IMR-90 (cell line): ENCODE data around the gene PDIA4. TPM values are rescaled to one million over a fixed set of nuclear protein-coding genes. Genes with fewer than 3 reads are reported as not detected.

Experiments
- ATAC-seq: fragments of 200-7000 bp; cut with Tn5 transposase; 2 replicates; pipeline ENCODE4 v1.9.1; 2020; ENCODE audit warnings: low read depth, mild to moderate bottlenecking, moderate library complexity
- BruUV-seq: library from RNA; stranded (reverse); fragments of 400-500 nt; replicated peaks from 2 replicates; lab custom pipeline; 2021; lab: Mats Ljungman, UMichigan
- CTCF ChIA-PET: fragments of 300-600 bp; formaldehyde crosslinking; extraction: SDS; loops from one replicate; lab custom pipeline; 2021; ENCODE audit warnings: antibody characterized with exemption; lab: Yijun Ruan, JAX
- POLR2A ChIA-PET: fragments of 300-600 bp; sonication (Branson Sonifier 250); formaldehyde crosslinking; loops from one replicate; lab custom pipeline; 2022; ENCODE audit warnings: antibody characterized with exemption; ENCODE audit not compliant: unreplicated experiment; lab: Charles Lee
- DNase-seq: peaks from one replicate; pipeline ENCODE4 v3.0.0; 2013
- H2AFZ ChIP-seq: replicated peaks from 2 replicates; pipeline ENCODE3; 2013; ENCODE audit warnings: low read length, mild to moderate bottlenecking; ENCODE audit not compliant: poor library complexity
- H2AK5ac ChIP-seq: 2 replicates; pipeline ENCODE4 v1.6.1; 2013; ENCODE audit warnings: low read depth, low read length, inconsistent platforms
- H2AK9ac ChIP-seq: replicated peaks from 2 replicates; pipeline ENCODE3; 2013; ENCODE audit warnings: mild to moderate bottlenecking, low read depth, low read length, moderate library complexity; ENCODE audit not compliant: poor library complexity
- H2BK120ac ChIP-seq: 2 replicates; pipeline ENCODE4 v1.6.1; 2013; ENCODE audit warnings: low read depth, low read length, inconsistent platforms
- H2BK15ac ChIP-seq: 3 replicates; pipeline ENCODE4 v1.6.1; 2013; ENCODE audit warnings: low read depth, low read length, inconsistent platforms
- H2BK20ac ChIP-seq: 2 replicates; pipeline ENCODE4 v1.6.1; 2013; ENCODE audit warnings: low read depth, mild to moderate bottlenecking, inconsistent platforms, low read length, moderate library complexity
- H2BK5ac ChIP-seq: 2 replicates; pipeline ENCODE4 v1.6.1; 2013; ENCODE audit warnings: mild to moderate bottlenecking, low read depth, low read length, inconsistent platforms; ENCODE audit not compliant: poor library complexity, severe bottlenecking
- H3K14ac ChIP-seq: replicated peaks from 2 replicates; pipeline ENCODE4 v1.6.1; 2013; ENCODE audit warnings: low read depth, low read length, inconsistent platforms
- H3K18ac ChIP-seq: 2 replicates; pipeline ENCODE4 v1.6.1; 2013; ENCODE audit warnings: low read depth, low read length, control low read depth
- H3K23ac ChIP-seq: 2 replicates; pipeline ENCODE4 v1.6.1; 2013; ENCODE audit warnings: low read depth, low read length, inconsistent platforms
- H3K27ac ChIP-seq: 2 replicates; pipeline ENCODE4 v1.5.1; 2013; ENCODE audit warnings: mild to moderate bottlenecking, control low read depth, low read length; ENCODE audit not compliant: insufficient read depth
- H3K27me3 ChIP-seq: 2 replicates; pipeline ENCODE4 v1.6.1; 2013; ENCODE audit warnings: low read length; ENCODE audit not compliant: control insufficient read depth, insufficient read depth
- H3K36me3 ChIP-seq: 2 replicates; pipeline ENCODE4 v1.6.1; 2013; ENCODE audit warnings: low read length, mixed read lengths; ENCODE audit not compliant: control insufficient read depth, insufficient read depth
- H3K4ac ChIP-seq: 2 replicates; pipeline ENCODE4 v1.6.1; 2013; ENCODE audit warnings: low read depth, low read length, inconsistent platforms
- H3K4me1 ChIP-seq: 2 replicates; pipeline ENCODE4 v1.6.1; 2013; ENCODE audit warnings: low read length, mixed read lengths; ENCODE audit not compliant: control insufficient read depth, insufficient read depth
- H3K4me2 ChIP-seq: 2 replicates; pipeline ENCODE4 v1.6.1; 2013; ENCODE audit warnings: low read depth, mild to moderate bottlenecking, control low read depth, low read length, moderate library complexity
- H3K4me3 ChIP-seq: 2 replicates; pipeline ENCODE4 v1.5.1; 2013; ENCODE audit warnings: low read depth, mild to moderate bottlenecking, control low read depth, low read length, moderate library complexity; ENCODE audit not compliant: insufficient read depth
- H3K56ac ChIP-seq: 2 replicates; pipeline ENCODE4 v1.6.1; 2013; ENCODE audit warnings: low read length, inconsistent platforms; ENCODE audit not compliant: insufficient read depth; ENCODE audit errors: extremely low read depth
- H3K79me1 ChIP-seq, 2 experiments: 2 replicates each; pipeline ENCODE4 v1.6.1; 2013; ENCODE audit warnings: low read length in 2 of 2, inconsistent platforms in 1 of 2, low read depth in 1 of 2
- H3K9ac ChIP-seq: 2 replicates; pipeline ENCODE4 v1.6.1; 2013; ENCODE audit warnings: low read depth, low read length, control low read depth
- H3K9me1 ChIP-seq: 2 replicates; pipeline ENCODE4 v1.6.1; 2013; ENCODE audit warnings: low read length, inconsistent platforms; ENCODE audit not compliant: insufficient read depth
- H3K9me3 ChIP-seq: 2 replicates; pipeline ENCODE4 v1.6.1; 2013; ENCODE audit warnings: low read length; ENCODE audit not compliant: control insufficient read depth, insufficient read depth
- H4K20me1 ChIP-seq: 2 replicates; pipeline ENCODE4 v1.6.1; 2013; ENCODE audit warnings: low read length, inconsistent platforms; ENCODE audit not compliant: insufficient read depth
- H4K5ac ChIP-seq: 2 replicates; pipeline ENCODE4 v1.6.1; 2013; ENCODE audit warnings: mild to moderate bottlenecking, low read depth, low read length, control low read depth
- H4K8ac ChIP-seq, 2 experiments: 2 replicates each; pipeline ENCODE4 v1.6.1; 2013; ENCODE audit warnings: low read depth in 2 of 2, low read length in 2 of 2, control low read depth in 1 of 2, inconsistent platforms in 1 of 2
- H4K91ac ChIP-seq: 2 replicates; pipeline ENCODE4 v1.6.1; 2013; ENCODE audit warnings: low read depth, low read length, inconsistent platforms; ENCODE audit not compliant: insufficient read depth
- BHLHE40 ChIP-seq: fragments of 150-350 bp; IDR thresholded peaks from 2 replicates; pipeline ENCODE4 v1.6.1; 2016; ENCODE audit warnings: mild to moderate bottlenecking, low read depth, low read length
- ELK1 ChIP-seq: fragments of 150-350 bp; IDR thresholded peaks from 2 replicates; pipeline ENCODE4 v1.6.1; 2016; ENCODE audit warnings: low read depth, mild to moderate bottlenecking, low read length, moderate library complexity, borderline replicate concordance
- MXI1 ChIP-seq: IDR thresholded peaks from 2 replicates; pipeline ENCODE4 v1.6.1; 2012; ENCODE audit warnings: low read depth, mild to moderate bottlenecking, low read length, moderate library complexity, borderline replicate concordance
- NFE2L2 ChIP-seq: fragments of 150-350 bp; IDR thresholded peaks from 2 replicates; pipeline ENCODE4 v1.6.1; 2016; ENCODE audit warnings: low read depth, mild to moderate bottlenecking, low read length
- RCOR1 ChIP-seq: IDR thresholded peaks from 2 replicates; pipeline ENCODE4 v1.6.1; 2012; ENCODE audit warnings: mild to moderate bottlenecking, low read length, improper control_type of control experiment; ENCODE audit not compliant: insufficient replicate concordance
- WGBS, 2 experiments: methylation state at CpG; one replicate each; pipeline versions ENCODE4 v1.1.5 to v1.1.7; 2013; ENCODE audit warnings: missing lambda C conversion rate in 2 of 2; ENCODE audit not compliant: insufficient read length in 1 of 2; ENCODE audit errors: extremely low coverage in 2 of 2; 5-methylcytosine and 5-hydroxymethylcytosine counted together
- dilution Hi-C: fragments of 300-500 bp; cut with HindIII; formaldehyde crosslinking; loops from one replicate; pipeline ENCODE4 v1.14.3; 2018; ENCODE audit warnings: low sequenced_read_pairs; ENCODE audit not compliant: unreplicated experiment
- in situ Hi-C: fragments of 300-500 bp; cut with MboI; formaldehyde crosslinking; loops from 3 replicates; pipeline ENCODE4 v1.14.3; 2019; ENCODE audit warnings: low sequenced_read_pairs, inconsistent platforms, mixed read lengths
- intact Hi-C: fragments of 100-400 bp; cut with micrococcal nuclease; formaldehyde crosslinking; loops from 2 replicates; pipeline ENCODE4 v1.10.0; 2022
- polyA plus RNA-seq, 3 experiments: library from polyadenylated mRNA; depleted of rRNA; stranded (reverse); fragments of >200 nt; gene quantifications; 2 replicates each; pipeline ENCODE4 v1.2.3, GENCODE V29; 2012; ENCODE audit warnings: low replicate concordance in 1 of 3
- total RNA-seq: library from RNA; depleted of rRNA; stranded (reverse); fragments of >200 nt; gene quantifications from 2 replicates; pipeline ENCODE4 v1.2.3, GENCODE V29; 2012

PDIA4 gene
- total and polyA plus RNA-seq, 2 of the 4 experiments (the other 2 are of a cell fraction): 241 to 304 TPM

GRCh38 chr7:149067869-149068268 is 39.6 kb upstream of the PDIA4 start:
- intact Hi-C loops: loop anchor here (5.0 kb wide), 1 partner anchor 81 kb away; no protein-coding TSS in a partner anchor
- Histone ChIP-seq H2BK120ac (no peak overlapping the region), H3K79me1 (0 out of 4 replicates have a peak, but pooled peaks cover 0 to 4% of the 10 kb centered on the region in 2 experiments), H2BK20ac (no peak overlapping the region), H4K91ac (no peak overlapping the region), H3K56ac (no peak overlapping the region), H2AK5ac (no peak overlapping the region), H3K23ac (no peak overlapping the region), H3K4me3 (no peak overlapping the region), H2AFZ (no peak overlapping the region), H3K36me3 (peaks cover 21% of the 10 kb centered on the region), H3K4me2 (no peak overlapping the region), H2BK15ac (no peak overlapping the region), H3K27me3 (no peaks in the 10 kb centered on the region), H3K9me1 (no peaks in the 10 kb centered on the region), H4K20me1 (no peaks in the 10 kb centered on the region; the same call in 1 of the 2 replicates), H3K14ac (no peak overlapping the region), H2AK9ac (no peak overlapping the region), H3K4ac (no peak overlapping the region), H3K27ac (no peak overlapping the region), H3K18ac (no peak overlapping the region), H3K9ac (no peak overlapping the region), H3K9me3 (no peaks in the 10 kb centered on the region), H3K4me1 (no peaks in the 10 kb centered on the region), H2BK5ac (no peak overlapping the region), H4K8ac (no peak overlapping the region), H4K5ac (no peak overlapping the region)
- TF ChIP-seq BHLHE40: no peak
- TF ChIP-seq ELK1: no peak
- no peak for TF ChIP-seq MXI1
- TF ChIP-seq NFE2L2: no peak
- no peak for TF ChIP-seq RCOR1
- CTCF ChIA-PET: no interaction called here
- DNase-seq (no peak), ATAC-seq (no peak)
- no TSS peak for BruUV-seq
- POLR2A ChIA-PET: no interaction called here
- in situ Hi-C loops: no loop called here
- dilution Hi-C loops: no loop called here
- WGBS, 2 experiments: 100% methylated on average over 1 of the region's 4 CpGs; no CpG with 5 or more reads in 1 of the 2 experiments
